Cardiac muscle cell (in vitro differentiated cells and primary cell): Measurements from ENCODE around the gene OR2D3. TPM values are rescaled to one million over a fixed set of nuclear protein-coding genes. Genes with fewer than 3 reads are reported as not detected.
"Not testable (repeated sequence)": the region's sequence is repeated elsewhere in the genome, so short reads cannot be mapped to it uniquely, and the experiment has no call there.

Experiments used
- DNase-seq, 2 donors: peaks; one replicate each; pipeline versions ENCODE4 v3.0.0 to v3.0.0-alpha.2; 2010 to 2017; ENCODE audit warnings: low read depth in 1 of 2, low spot score in 1 of 2
- H3K27ac ChIP-seq: fragments of 200-600 bp; sonication (generic); 2 replicates; pipeline ENCODE4 v1.5.1; 2016
- H3K27me3 ChIP-seq: fragments of 200-600 bp; sonication (generic); 2 replicates; pipeline ENCODE4 v1.6.0; 2016; ENCODE audit warnings: control low read depth
- H3K36me3 ChIP-seq: fragments of 200-600 bp; sonication (generic); 2 replicates; pipeline ENCODE4 v1.5.1; 2016; ENCODE audit warnings: control low read depth
- H3K4me1 ChIP-seq: fragments of 200-600 bp; sonication (generic); 2 replicates; pipeline ENCODE4 v1.8.1; 2017; ENCODE audit warnings: low read depth, mild to moderate bottlenecking, mixed run types
- H3K4me3 ChIP-seq: fragments of 200-600 bp; sonication (generic); 2 replicates; pipeline ENCODE4 v1.5.1; 2016; ENCODE audit warnings: mild to moderate bottlenecking
- H3K9me3 ChIP-seq: fragments of 200-600 bp; sonication (generic); 2 replicates; pipeline ENCODE4 v1.5.1; 2017; ENCODE audit warnings: low read depth, mild to moderate bottlenecking, control low read depth
- CTCF ChIP-seq: IDR thresholded peaks from 2 replicates; pipeline ENCODE4 v1.5.1; 2012; ENCODE audit warnings: low read depth, mild to moderate bottlenecking, low read length
- polyA plus RNA-seq: library from polyadenylated mRNA; unstranded; fragments of >200 nt; fragmentation: Nextera tagmentation; extraction: Ambion mirVana; gene quantifications from 2 replicates; pipeline ENCODE4 v1.2.1, GENCODE V29; 2016
- total RNA-seq: library from RNA; depleted of rRNA; stranded (reverse); fragments of >200 nt; gene quantifications from 2 replicates; pipeline ENCODE4 v1.2.3, GENCODE V29; 2016

The OR2D3 gene
- total and polyA plus RNA-seq, 2 experiments from 2014 or later, result 0.51 TPM; not detected in 1

- no peak for DNase-seq
- TF ChIP-seq CTCF, result no peak
- H3K9me3 ChIP-seq, result no peaks in the 10 kb centered on the region
- no peak overlapping the region for H3K27ac ChIP-seq
- no peaks in the 10 kb centered on the region for H3K36me3 ChIP-seq
- H3K27me3 ChIP-seq, result no peaks in the 10 kb centered on the region
- no peak overlapping the region for H3K4me3 ChIP-seq
- no peaks in the 10 kb centered on the region for H3K4me1 ChIP-seq
Observed at GRCh38 chr11:6882751-6883150, 38.1 kb upstream of the OR2D3 start.

- H3K27me3 ChIP-seq, H3K4me1 ChIP-seq, H3K4me3 ChIP-seq, H3K27ac ChIP-seq, H3K9me3 ChIP-seq, DNase-seq, H3K36me3 ChIP-seq: not testable (repeated sequence)
Observed at GRCh38 chr11:6887711-6888110, 33.1 kb upstream of the OR2D3 start.

GRCh38 chr11:6888830-6889229, 32.0 kb upstream of the OR2D3 start:
- no peaks in the 10 kb centered on the region for H3K27me3 ChIP-seq
- no peaks in the 10 kb centered on the region for H3K36me3 ChIP-seq
- no peak for DNase-seq

GRCh38 chr11:6889835-6890234, 31.0 kb upstream of the OR2D3 start:
- no peak overlapping the region for H3K4me3 ChIP-seq
- H3K27me3 ChIP-seq, result no peaks in the 10 kb centered on the region
- no peaks in the 10 kb centered on the region for H3K36me3 ChIP-seq
- TF ChIP-seq CTCF, result no peak
- DNase-seq, result no peak
- no peaks in the 10 kb centered on the region for H3K9me3 ChIP-seq
- H3K4me1 ChIP-seq, result no peaks in the 10 kb centered on the region
- no peak overlapping the region for H3K27ac ChIP-seq

More at GRCh38 chr11:6888830-6889229, 32.0 kb upstream of the OR2D3 start:
- TF ChIP-seq CTCF, result no peak
- no peak overlapping the region for H3K4me3 ChIP-seq
- no peak overlapping the region for H3K27ac ChIP-seq
- no peaks in the 10 kb centered on the region for H3K9me3 ChIP-seq
- no peaks in the 10 kb centered on the region for H3K4me1 ChIP-seq

- H3K4me3 ChIP-seq, result no peak within 1 kb of the TSS
- no peaks in the 10 kb centered on the region for H3K36me3 ChIP-seq
- H3K27me3 ChIP-seq, result no peaks in the 10 kb centered on the region
- no peak within 1 kb of the TSS for H3K27ac ChIP-seq
- H3K9me3 ChIP-seq, result no peaks in the 10 kb centered on the region
- no peak for DNase-seq
- TF ChIP-seq CTCF, result no peak
- no peaks in the 10 kb centered on the region for H3K4me1 ChIP-seq
Observed at GRCh38 chr11:6892400-6892799, 28.4 kb upstream of the OR2D3 start, which contains the start of gene OR2D2. Gene OR2D2 (minus strand): TSS chr11:6892500. CDS start chr11:6892500, 0 bp downstream.

- Histone ChIP-seq H3K27ac (no peak overlapping the region), H3K27me3 (peaks cover 5% of the 10 kb centered on the region), H3K4me3 (no peak overlapping the region), H3K4me1 (no peaks in the 10 kb centered on the region), H3K9me3 (no peaks in the 10 kb centered on the region), H3K36me3 (no peaks in the 10 kb centered on the region)
- no peak for TF ChIP-seq CTCF
- no peak for DNase-seq
Observed at GRCh38 chr11:6894097-6894496, 26.7 kb upstream of the OR2D3 start.
